Heart right ventricle (tissue), 16 donors: ENCODE results near the gene FBXW2. TPM values are rescaled to one million over a fixed set of nuclear protein-coding genes. Genes with fewer than 3 reads are reported as not detected.

ENCODE experiments used
- ATAC-seq, 8 donors: fragments of 200-7000 bp; cut with Tn5 transposase; one replicate each; pipeline ENCODE4 v1.9.1; 2020; ENCODE audit warnings: mild to moderate bottlenecking in 8 of 8, moderate library complexity in 8 of 8, moderate number of reproducible peaks in 1 of 8
- DNase-seq, 2 donors: peaks; one replicate each; pipeline ENCODE4 v3.0.0-alpha.2; 2020
- H3K27ac ChIP-seq, 10 donors: fragments of 200-600 bp; sonication (generic) in 2 of 10; one replicate each; pipeline versions ENCODE4 v1.5.0 to v1.8.0; 2020 to 2022; ENCODE audit warnings: mild to moderate bottlenecking in 3 of 10
- H3K27me3 ChIP-seq, 7 donors: fragments of 200-600 bp; one replicate each; pipeline ENCODE4 v1.8.0; 2021 to 2022; ENCODE audit warnings: mild to moderate bottlenecking in 2 of 7
- H3K36me3 ChIP-seq, 9 donors: fragments of 200-600 bp; sonication (generic) in 1 of 9; one replicate each; pipeline versions ENCODE4 v1.5.0 to v1.8.0; 2020 to 2022; ENCODE audit warnings: mild to moderate bottlenecking in 2 of 9
- H3K4me1 ChIP-seq, 9 donors: fragments of 200-600 bp; sonication (generic) in 1 of 9; one replicate each; pipeline versions ENCODE4 v1.5.0 to v1.8.0; 2020 to 2022; ENCODE audit warnings: mild to moderate bottlenecking in 4 of 9
- H3K4me3 ChIP-seq, 10 donors: fragments of 200-600 bp; sonication (generic) in 2 of 10; one replicate each; pipeline versions ENCODE4 v1.5.0 to v1.8.0; 2020 to 2022; ENCODE audit warnings: mild to moderate bottlenecking in 7 of 10, moderate library complexity in 2 of 10
- H3K9me3 ChIP-seq, 11 donors: fragments of 200-600 bp in 10 of 11; sonication (generic) in 2 of 11; one replicate each; pipeline versions ENCODE4 v1.5.0 to v1.8.0; 2013 to 2022; ENCODE audit warnings: mild to moderate bottlenecking in 2 of 11, control low read depth in 1 of 11, moderate library complexity in 1 of 11
- WGBS, 2 donors: extraction: QIAGEN DNeasy Blood & Tissue Kit; methylation state at CpG; one replicate each; pipeline ENCODE4 v1.1.7; 2013; ENCODE audit warnings: inconsistent platforms in 1 of 2; 5-methylcytosine and 5-hydroxymethylcytosine counted together
- intact Hi-C, 10 donors: fragments of 100-400 bp; cut with DNase I; formaldehyde crosslinking; loops; one replicate each; pipeline versions ENCODE4 v1.11.1 to v1.14.2; 2022
- polyA plus RNA-seq, 2 donors: library from polyadenylated mRNA; stranded (reverse); fragments of 200-250 nt; gene quantifications; one replicate each; pipeline ENCODE4 v1.2.3, GENCODE V29; 2013
- total RNA-seq, 10 donors: library from RNA; stranded (reverse); fragmentation: NEBNext Ultra II Directional in 3 of 10; extraction: Animal tissue kit (Norgen Biotek cat#: 25700) in 3 of 10; gene quantifications; one replicate each; pipeline versions ENCODE4 v1.2.1 to v1.2.4, GENCODE V29; 2021 to 2023
- TF ChIP-seq, protein P1 (sequence below), 9 donors: fragments of 200-600 bp; sonication (generic) in 2 of 9; IDR thresholded peaks; one replicate each; pipeline versions ENCODE4 v1.5.0 to v1.8.0; 2021 to 2022; ENCODE audit warnings: antibody characterized with exemption in 9 of 9, mild to moderate bottlenecking in 5 of 9, moderate library complexity in 1 of 9
- donor health status: Arrhythmogenic right ventricular cardiomyopathy.
- donor health status: ischemic (EF 13 %, LVEDD 7.1; RV severe dilation, severe dysfunction).
- donor health status: healthy with polysubstance abuse.
- donor health status: DM: no; HTN: yes; CAD: no.
- donor health status: DM: no; HTN: no; CAD: no.
- donor health status: ischemic (EF 25% LVEDD 6.9; RV normal size, moderate dysfunction).
- donor health status: ischemic (EF 25% LVEDD 5.7; RV mildly dilated, moderate dysfunction).
- donor health status: healthy.
- donor health status: DM: yes; HTN: yes; CAD: no.
- donor health status: Ischemic cardiomyopathy.
- donor health status: ischemic (EF 35%, LVEDD 5.7; RV mildly dilated, moderate dysfunction).
- donor health status: nonischemic (EF 11% LVEDD 7.7; RV severe dilation, severe dysfunction).
- donor health status: DM: yes; HTN: yes; CAD: no.
- donor health status: PGD.
- donor health status: ischemic (EF 29% LVEDD 5.4; RV normal size, mild dysfunction).
- donor health status: nonischemic (EF 23%, LVEDD 6.1; RV moderate dilation, normal function).

FBXW2 gene
- total and polyA plus RNA-seq, 12 donors: 7.5 to 52.0 (median 44.8) TPM

GRCh38 chr9:120737416-120738165, 55.6 kb downstream of the FBXW2 start:
- 92 to 99% methylated on average over 5 of the region's 5 CpGs for WGBS, 2 donors
- H3K27ac ChIP-seq: peak overlapping the region in 1 of 10 donors; percentile 88
- TF ChIP-seq, protein P1, sequence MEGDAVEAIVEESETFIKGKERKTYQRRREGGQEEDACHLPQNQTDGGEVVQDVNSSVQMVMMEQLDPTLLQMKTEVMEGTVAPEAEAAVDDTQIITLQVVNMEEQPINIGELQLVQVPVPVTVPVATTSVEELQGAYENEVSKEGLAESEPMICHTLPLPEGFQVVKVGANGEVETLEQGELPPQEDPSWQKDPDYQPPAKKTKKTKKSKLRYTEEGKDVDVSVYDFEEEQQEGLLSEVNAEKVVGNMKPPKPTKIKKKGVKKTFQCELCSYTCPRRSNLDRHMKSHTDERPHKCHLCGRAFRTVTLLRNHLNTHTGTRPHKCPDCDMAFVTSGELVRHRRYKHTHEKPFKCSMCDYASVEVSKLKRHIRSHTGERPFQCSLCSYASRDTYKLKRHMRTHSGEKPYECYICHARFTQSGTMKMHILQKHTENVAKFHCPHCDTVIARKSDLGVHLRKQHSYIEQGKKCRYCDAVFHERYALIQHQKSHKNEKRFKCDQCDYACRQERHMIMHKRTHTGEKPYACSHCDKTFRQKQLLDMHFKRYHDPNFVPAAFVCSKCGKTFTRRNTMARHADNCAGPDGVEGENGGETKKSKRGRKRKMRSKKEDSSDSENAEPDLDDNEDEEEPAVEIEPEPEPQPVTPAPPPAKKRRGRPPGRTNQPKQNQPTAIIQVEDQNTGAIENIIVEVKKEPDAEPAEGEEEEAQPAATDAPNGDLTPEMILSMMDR (IDR thresholded peaks at IDR 0.05): no peak
- H3K4me1 ChIP-seq: peaks cover 0 to 73% (median 0%) of the 10 kb centered on the region in 9 donors
- DNase-seq (no peak), ATAC-seq (no peak)
- H3K9me3 ChIP-seq: no peaks in the 10 kb centered on the region
- H3K4me3 ChIP-seq: no peak overlapping the region
- H3K27me3 ChIP-seq: no peaks in the 10 kb centered on the region
- H3K36me3 ChIP-seq: no peaks in the 10 kb centered on the region
- intact Hi-C loops: no loop called here

DNA sequence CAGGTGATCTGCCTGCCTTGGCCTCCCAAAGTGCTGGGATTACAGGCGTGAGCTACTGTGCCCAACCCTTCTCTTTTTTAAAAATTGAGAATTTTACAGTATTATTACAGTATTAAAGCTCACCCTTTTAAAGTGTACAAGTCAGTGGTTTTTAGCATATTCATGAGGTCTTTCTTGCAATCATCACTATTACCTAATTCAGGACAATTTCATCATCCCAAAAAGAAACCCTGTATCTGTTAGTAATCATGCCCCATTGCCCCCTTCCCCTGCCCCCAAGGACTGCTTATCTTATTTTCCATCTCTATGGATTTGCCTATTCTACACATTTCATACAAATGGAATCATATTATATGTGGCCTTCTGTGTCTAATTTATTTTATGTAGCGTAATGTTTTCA, 56.3 kb downstream of the FBXW2 start:
- Histone ChIP-seq H3K36me3 (no peaks in the 10 kb centered on the region), H3K4me3 (no peak overlapping the region), H3K4me1 (peaks cover 0 to 80% (median 2%) of the 10 kb centered on the region in 9 donors), H3K27ac (peak overlapping the region in 1 of 10 donors; percentile 88), H3K27me3 (no peaks in the 10 kb centered on the region), H3K9me3 (no peaks in the 10 kb centered on the region)
- ATAC-seq (no peak), DNase-seq (no peak)
- intact Hi-C loops: no loop called here
- WGBS, 2 donors: 93 to 94% methylated on average over 2 of the region's 2 CpGs
- TF ChIP-seq, protein P1 (IDR thresholded peaks at IDR 0.05): no peak

GRCh38 chr9:120735415-120736126, 57.6 kb downstream of the FBXW2 start:
- intact Hi-C loops: no loop called here
- Histone ChIP-seq H3K9me3 (no peaks in the 10 kb centered on the region), H3K4me1 (peaks cover 2 to 83% (median 13%) of the 10 kb centered on the region in 9 donors), H3K36me3 (no peaks in the 10 kb centered on the region), H3K4me3 (no peak overlapping the region), H3K27me3 (no peaks in the 10 kb centered on the region), H3K27ac (peak overlapping the region in 6 of 10 donors; percentile 25 to 88 (median 56))
- 75 to 84% methylated on average over 3 of the region's 3 CpGs for WGBS, 2 donors
- no peak for DNase-seq
- ATAC-seq: peak in 5 of 8 donors; percentile 7 to 61 (median 41)
- TF ChIP-seq, protein P1 (IDR thresholded peaks at IDR 0.05): no peak

GRCh38 chr9:120734607-120735410, 58.4 kb downstream of the FBXW2 start:
- Histone ChIP-seq H3K27ac (peak overlapping the region in 5 of 10 donors; percentile 25 to 88 (median 59)), H3K36me3 (no peaks in the 10 kb centered on the region), H3K4me1 (peaks cover 2 to 82% (median 16%) of the 10 kb centered on the region in 9 donors), H3K27me3 (no peaks in the 10 kb centered on the region), H3K9me3 (no peaks in the 10 kb centered on the region), H3K4me3 (no peak overlapping the region)
- DNase-seq (no peak), ATAC-seq (peak in 5 of 8 donors; percentile 3 to 54 (median 34))
- intact Hi-C loops: loop anchor here in 1 of 10 donors (5.0 kb wide), 1 partner anchor 108 kb away; no protein-coding TSS in a partner anchor
- 24 to 25% methylated on average over 2 of the region's 2 CpGs for WGBS, 2 donors
- TF ChIP-seq, protein P1 (IDR thresholded peaks at IDR 0.05): no peak
